ENCODE results near the gene LCAT.

The LCAT gene

DNA sequence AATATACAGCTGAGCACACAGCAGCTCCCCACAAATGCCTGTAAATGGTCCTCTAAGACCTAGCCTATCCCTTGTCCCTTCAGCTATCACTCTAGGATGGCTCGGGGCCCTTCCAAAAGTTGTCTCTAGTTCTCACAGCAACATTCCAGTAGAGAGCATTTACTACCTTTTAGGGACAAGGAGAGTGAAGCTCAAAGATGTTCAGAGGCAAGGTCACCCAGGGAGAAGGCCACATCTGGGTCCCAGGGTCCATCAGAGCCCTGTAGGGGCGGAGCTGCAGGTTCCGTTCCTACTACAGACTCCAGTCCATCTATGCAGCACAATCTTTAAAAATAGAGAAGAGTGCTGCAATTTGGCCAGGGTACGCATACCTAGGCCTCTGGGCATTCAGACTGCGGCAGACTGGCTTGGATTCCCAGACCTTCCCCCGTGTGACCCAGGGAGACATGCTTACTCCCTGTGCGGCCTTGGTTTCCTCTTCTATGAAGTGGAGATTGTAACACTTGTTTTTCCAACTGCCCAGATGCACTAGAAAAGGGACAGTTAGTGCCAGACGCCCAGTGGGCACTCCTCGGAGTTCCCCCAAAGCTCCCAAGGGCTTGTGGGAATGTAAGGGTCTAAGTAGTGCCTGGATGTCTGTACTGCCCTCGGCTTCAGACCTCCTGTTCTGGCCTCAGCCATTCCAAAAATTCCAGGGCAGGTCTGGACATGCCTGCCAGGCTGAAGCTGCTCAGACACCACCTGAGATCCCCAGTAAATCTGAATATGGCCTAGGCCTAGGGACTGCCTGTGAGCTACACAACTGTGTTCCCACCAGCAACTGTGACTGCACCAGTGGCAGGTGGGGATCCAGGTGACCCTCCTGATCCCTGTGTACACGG, 22.0 kb upstream of the LCAT start:
- peaks cover 10% of the 10 kb centered on the region for H3K4me1 ChIP-seq
- no peaks in the 10 kb centered on the region for H3K9me3 ChIP-seq
- no peaks in the 10 kb centered on the region for H3K27me3 ChIP-seq
- no peaks in the 10 kb centered on the region for H3K36me3 ChIP-seq
- DNase-seq: no peak
- H3K4me3 ChIP-seq (ENCODE audit: low read depth, low read length): no peak overlapping the region
- no peak for TF ChIP-seq CTCF (IDR thresholded peaks at IDR 0.05; ENCODE audit: low read depth, low read length)

DNA sequence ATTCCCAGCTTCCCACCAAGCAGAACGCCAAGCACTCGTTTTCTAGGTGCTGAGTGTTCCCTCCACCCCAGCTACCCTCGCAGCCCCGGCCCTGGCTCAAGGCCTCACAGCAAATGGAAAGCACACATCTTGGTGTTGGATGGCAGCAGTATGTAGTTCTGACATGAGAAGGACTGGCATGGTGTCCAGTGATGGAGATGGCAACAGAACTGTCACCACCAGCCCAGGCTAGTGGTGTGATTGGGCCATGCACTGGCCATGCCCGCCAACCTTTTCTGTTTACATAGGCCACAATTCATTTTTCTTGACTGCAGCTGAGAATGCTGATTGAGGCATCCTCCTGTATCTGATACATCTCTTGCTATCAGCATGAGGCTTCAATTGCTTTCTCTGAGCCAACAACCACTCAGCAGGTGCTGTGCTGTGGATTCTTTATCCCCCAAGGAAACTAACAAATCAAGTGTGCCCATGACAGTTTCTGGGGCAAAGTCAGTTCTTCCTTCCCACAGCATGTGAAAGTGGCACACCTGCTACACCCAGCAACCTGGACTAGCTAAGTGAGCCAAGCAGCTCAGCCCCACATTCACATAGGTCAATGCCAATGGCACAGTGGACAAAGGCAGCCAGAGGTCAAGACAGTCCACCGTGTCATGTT, 20.7 kb upstream of the LCAT start:
- Histone ChIP-seq H3K4me1 (peaks cover 10% of the 10 kb centered on the region), H3K36me3 (no peaks in the 10 kb centered on the region), H3K9me3 (no peaks in the 10 kb centered on the region), H3K4me3 (ENCODE audit: low read depth, low read length) (no peak overlapping the region), H3K27me3 (no peaks in the 10 kb centered on the region)
- no peak for DNase-seq
- no peak for TF ChIP-seq CTCF (IDR thresholded peaks at IDR 0.05; ENCODE audit: low read depth, low read length)

DNA sequence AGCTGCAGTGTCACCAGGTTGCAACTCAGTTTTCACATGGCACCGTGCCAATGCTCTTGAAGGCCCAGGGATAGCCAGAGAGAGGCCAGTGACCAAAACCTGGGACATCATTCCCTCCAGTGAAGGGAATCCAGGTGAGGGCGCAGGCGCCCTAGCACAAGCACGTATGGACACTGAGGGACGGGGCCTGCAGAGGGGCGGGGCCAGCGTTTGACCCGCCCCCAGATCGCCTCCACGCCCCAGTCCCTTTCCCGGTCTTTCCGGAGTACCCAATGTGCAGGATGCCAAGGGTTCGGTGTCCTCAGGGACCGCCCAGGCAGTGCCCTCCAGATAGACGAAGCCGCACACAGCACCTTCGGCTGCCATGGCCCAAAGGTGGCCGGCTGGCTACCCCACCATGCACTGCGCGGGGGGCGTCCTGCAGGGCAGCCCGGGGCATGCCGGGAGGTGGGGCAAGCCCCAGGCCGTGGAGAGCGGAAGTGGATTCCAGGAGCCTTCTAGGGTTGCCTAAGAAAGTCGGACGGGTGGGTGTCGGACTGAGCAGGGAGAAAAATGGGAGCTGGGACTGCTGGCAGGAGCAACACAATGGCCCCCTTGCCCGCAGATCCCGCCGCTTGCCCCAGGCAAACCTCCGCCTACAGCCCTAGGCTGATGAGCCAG, 19.9 kb upstream of the LCAT start:
- Histone ChIP-seq H3K4me3 (ENCODE audit: low read depth, low read length) (no peak overlapping the region), H3K9me3 (no peaks in the 10 kb centered on the region), H3K36me3 (no peaks in the 10 kb centered on the region), H3K27me3 (no peaks in the 10 kb centered on the region), H3K4me1 (peaks cover 10% of the 10 kb centered on the region)
- DNase-seq: no peak
- no peak for TF ChIP-seq CTCF (IDR thresholded peaks at IDR 0.05; ENCODE audit: low read depth, low read length)

GRCh38 chr16:67963292-67963661, 19.4 kb upstream of the LCAT start:
- no peaks in the 10 kb centered on the region for H3K36me3 ChIP-seq
- H3K9me3 ChIP-seq: no peaks in the 10 kb centered on the region
- DNase-seq: no peak
- no peak overlapping the region for H3K4me3 ChIP-seq (ENCODE audit: low read depth, low read length)
- H3K4me1 ChIP-seq: peaks cover 10% of the 10 kb centered on the region
- H3K27me3 ChIP-seq: no peaks in the 10 kb centered on the region
- TF ChIP-seq CTCF (IDR thresholded peaks at IDR 0.05; ENCODE audit: low read depth, low read length): no peak

GRCh38 chr16:67962135-67962534, 18.2 kb upstream of the LCAT start:
- Histone ChIP-seq H3K9me3 (no peaks in the 10 kb centered on the region), H3K27me3 (no peaks in the 10 kb centered on the region), H3K4me3 (ENCODE audit: low read depth, low read length) (no peak overlapping the region), H3K4me1 (peaks cover 10% of the 10 kb centered on the region), H3K36me3 (no peaks in the 10 kb centered on the region)
- TF ChIP-seq CTCF (IDR thresholded peaks at IDR 0.05; ENCODE audit: low read depth, low read length): no peak
- no peak for DNase-seq
